Liver (tissue), 9 donors: Measurements from ENCODE around the gene ANO10. TPM values are rescaled to one million over a fixed set of nuclear protein-coding genes. Genes with fewer than 3 reads are reported as not detected.

Experiments
- DNase-seq: peaks from one replicate; pipeline ENCODE4 v3.0.0-alpha.2; 2017; ENCODE audit warnings: low spot score
- H3K27ac ChIP-seq, 2 donors: one replicate each; pipeline ENCODE4 v1.7.0; 2013; ENCODE audit warnings: inconsistent platforms in 2 of 2, low read length in 2 of 2, control low read depth in 1 of 2, low read depth in 1 of 2, mild to moderate bottlenecking in 1 of 2
- H3K27me3 ChIP-seq, 4 donors: one replicate each; pipeline versions ENCODE4 v1.6.1 to v1.7.0; 2013; ENCODE audit warnings: low read length in 3 of 4, inconsistent platforms in 1 of 4, mild to moderate bottlenecking in 1 of 4, moderate library complexity in 1 of 4; ENCODE audit not compliant: control insufficient read depth in 4 of 4, insufficient read depth in 4 of 4
- H3K36me3 ChIP-seq, 4 donors: one replicate each; pipeline versions ENCODE4 v1.6.1 to v1.7.0; 2013; ENCODE audit warnings: low read length in 3 of 4, mild to moderate bottlenecking in 3 of 4, low read depth in 1 of 4, moderate library complexity in 1 of 4; ENCODE audit not compliant: control insufficient read depth in 4 of 4, insufficient read depth in 3 of 4
- H3K4me1 ChIP-seq, 4 donors: one replicate each; pipeline versions ENCODE4 v1.6.1 to v1.7.0; 2013; ENCODE audit warnings: low read length in 3 of 4, mild to moderate bottlenecking in 3 of 4, moderate library complexity in 1 of 4; ENCODE audit not compliant: control insufficient read depth in 4 of 4, insufficient read depth in 4 of 4
- H3K4me3 ChIP-seq, 3 donors: one replicate each; pipeline versions ENCODE4 v1.6.1 to v1.7.0; 2013; ENCODE audit warnings: low read length in 3 of 3, control low read depth in 1 of 3, low read depth in 1 of 3, mild to moderate bottlenecking in 1 of 3
- H3K9ac ChIP-seq, 2 donors: one replicate each; pipeline ENCODE4 v1.7.0; 2013; ENCODE audit warnings: low read length in 2 of 2, mild to moderate bottlenecking in 2 of 2, moderate library complexity in 2 of 2, control low read depth in 1 of 2, low read depth in 1 of 2
- H3K9me3 ChIP-seq, 4 donors: one replicate each; pipeline versions ENCODE4 v1.6.1 to v1.7.0; 2013; ENCODE audit warnings: low read length in 3 of 4; ENCODE audit not compliant: control insufficient read depth in 4 of 4
- EGR1 ChIP-seq, 2 donors: IDR thresholded peaks; 2 replicates each; pipeline ENCODE4 v1.6.1; 2016 to 2018; ENCODE audit warnings: antibody characterized with exemption in 2 of 2, low read depth in 2 of 2
- FOXA1 ChIP-seq: IDR thresholded peaks from 2 replicates; pipeline ENCODE4 v1.6.1; 2016; ENCODE audit warnings: antibody characterized with exemption
- FOXA2 ChIP-seq: IDR thresholded peaks from 2 replicates; pipeline ENCODE4 v1.6.1; 2016; ENCODE audit warnings: antibody characterized with exemption
- GABPA ChIP-seq, 2 donors: IDR thresholded peaks in 1 of 2; conservative IDR thresholded peaks in 1 of 2; 2 replicates each; pipeline ENCODE4 v1.6.1; 2016; ENCODE audit warnings: antibody characterized with exemption in 2 of 2, mild to moderate bottlenecking in 1 of 2, moderate library complexity in 1 of 2
- HNF4A ChIP-seq, 2 donors: conservative IDR thresholded peaks; 2 replicates each; pipeline ENCODE4 v1.6.1; 2016; ENCODE audit warnings: antibody characterized with exemption in 2 of 2, mild to moderate bottlenecking in 2 of 2
- HNF4G ChIP-seq: IDR thresholded peaks from 2 replicates; pipeline ENCODE4 v1.6.1; 2016; ENCODE audit warnings: antibody characterized with exemption
- JUND ChIP-seq, 2 donors: IDR thresholded peaks; 2 replicates each; pipeline ENCODE4 v1.6.1; 2016; ENCODE audit warnings: antibody characterized with exemption in 2 of 2
- NR2F2 ChIP-seq: IDR thresholded peaks from 2 replicates; pipeline ENCODE4 v1.6.1; 2016; ENCODE audit warnings: antibody characterized with exemption
- RAD21 ChIP-seq, 2 donors: IDR thresholded peaks; 2 replicates each; pipeline ENCODE4 v1.6.1; 2016; ENCODE audit warnings: antibody characterized with exemption in 2 of 2, mild to moderate bottlenecking in 2 of 2
- RXRA ChIP-seq, 2 donors: IDR thresholded peaks; 2 replicates each; pipeline ENCODE4 v1.6.1; 2017 to 2018; ENCODE audit warnings: antibody characterized with exemption in 2 of 2, mild to moderate bottlenecking in 1 of 2
- SP1 ChIP-seq: IDR thresholded peaks from 2 replicates; pipeline ENCODE4 v1.6.1; 2018; ENCODE audit warnings: antibody characterized with exemption, mild to moderate bottlenecking
- TAF1 ChIP-seq: conservative IDR thresholded peaks from 2 replicates; pipeline ENCODE4 v1.6.1; 2016; ENCODE audit warnings: antibody characterized with exemption, mild to moderate bottlenecking
- YY1 ChIP-seq: IDR thresholded peaks from 2 replicates; pipeline ENCODE4 v1.6.1; 2016; ENCODE audit warnings: antibody characterized with exemption, mild to moderate bottlenecking
- WGBS: extraction: QIAGEN DNeasy Blood & Tissue Kit; methylation state at CpG from one replicate; pipeline ENCODE4 v1.1.7; 2013; 5-methylcytosine and 5-hydroxymethylcytosine counted together
- polyA plus RNA-seq, 2 donors: library from polyadenylated mRNA; stranded (reverse) in 1 of 2; unstranded in 1 of 2; fragments of 200-250 nt in 1 of 2; fragments of >200 nt in 1 of 2; fragmentation: Nextera tagmentation in 1 of 2; extraction: Ambion mirVana in 1 of 2; gene quantifications; one replicate each; pipeline versions ENCODE4 v1.2.1 to v1.2.3, GENCODE V29; 2013 to 2015
- total RNA-seq, 2 donors: library from RNA; depleted of rRNA; stranded (reverse); fragments of >200 nt; gene quantifications; one replicate each; pipeline ENCODE4 v1.2.3, GENCODE V29; 2014
- TF ChIP-seq, protein P1 (sequence below): IDR thresholded peaks from 2 replicates; pipeline ENCODE4 v1.6.1; 2016; ENCODE audit warnings: antibody characterized with exemption
- TF ChIP-seq, protein P2 (sequence below): IDR thresholded peaks from 2 replicates; pipeline ENCODE4 v1.6.1; 2016; ENCODE audit warnings: antibody characterized with exemption
- TF ChIP-seq, protein P3 (sequence below): fragments of 150-350 bp; IDR thresholded peaks from 2 replicates; pipeline ENCODE4 v1.5.1; 2017; ENCODE audit warnings: improper control_type of control experiment, low read depth, low read length; ENCODE audit not compliant: missing input control
- TF ChIP-seq, protein P4 (sequence below): IDR thresholded peaks from 2 replicates; pipeline ENCODE4 v1.6.1; 2016; ENCODE audit warnings: antibody characterized with exemption, mild to moderate bottlenecking
- TF ChIP-seq, protein P5 (sequence below): IDR thresholded peaks from 2 replicates; pipeline ENCODE4 v1.6.1; 2016; ENCODE audit warnings: antibody characterized with exemption
- donor health status: healthy.
- donor health status: healthy.
- donor health status: healthy.
- donor health status: healthy.
- donor health status: healthy.

ANO10 gene
- total and polyA plus RNA-seq, 4 donors = 5.6 to 8.7 (median 6.8) TPM

DNA sequence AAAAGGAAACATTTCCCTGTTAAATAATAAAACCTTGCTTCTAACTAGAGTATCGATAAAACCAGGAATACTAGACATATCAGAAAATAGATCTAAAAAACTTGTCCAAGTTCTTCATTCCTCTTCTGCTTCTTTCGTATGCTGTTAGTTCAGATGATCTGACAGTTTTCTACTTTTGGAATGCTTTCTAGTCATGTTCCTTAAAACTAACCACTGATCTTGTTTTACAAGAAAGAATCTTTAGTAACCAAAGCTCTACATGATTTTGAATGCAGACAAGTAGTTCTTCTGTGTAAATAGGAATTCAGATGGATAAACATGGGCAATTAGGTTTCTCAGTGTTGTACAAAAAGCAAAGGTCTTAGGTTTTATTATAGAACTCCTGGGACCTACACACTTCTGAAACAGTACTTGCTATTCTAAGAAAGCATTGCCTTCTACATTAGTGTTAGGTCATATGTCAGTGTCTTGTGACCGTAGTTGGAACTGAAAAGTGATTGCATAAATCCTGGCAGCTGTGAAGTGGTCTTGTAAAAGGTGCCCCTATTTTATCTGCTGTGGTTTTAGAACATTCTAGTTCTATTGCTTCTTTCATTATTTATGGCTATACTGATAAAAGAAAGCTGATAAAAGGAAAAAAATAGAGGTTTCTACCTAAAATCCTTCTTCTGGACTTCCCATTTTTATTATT is 294.8 kb downstream of the ANO10 start:
- Histone ChIP-seq H3K36me3 (no peaks in the 10 kb centered on the region), H3K4me3 (no peak overlapping the region), H3K9ac (no peak overlapping the region), H3K4me1 (peaks cover 5 to 21% (median 14%) of the 10 kb centered on the region in 4 donors), H3K27ac (peak overlapping the region in 1 of 2 donors; percentile 3), H3K9me3 (no peaks in the 10 kb centered on the region), H3K27me3 (no peaks in the 10 kb centered on the region)
- 46% methylated on average over 3 of the region's 3 CpGs for WGBS
- no peak for DNase-seq
- TF ChIP-seq, protein P1, sequence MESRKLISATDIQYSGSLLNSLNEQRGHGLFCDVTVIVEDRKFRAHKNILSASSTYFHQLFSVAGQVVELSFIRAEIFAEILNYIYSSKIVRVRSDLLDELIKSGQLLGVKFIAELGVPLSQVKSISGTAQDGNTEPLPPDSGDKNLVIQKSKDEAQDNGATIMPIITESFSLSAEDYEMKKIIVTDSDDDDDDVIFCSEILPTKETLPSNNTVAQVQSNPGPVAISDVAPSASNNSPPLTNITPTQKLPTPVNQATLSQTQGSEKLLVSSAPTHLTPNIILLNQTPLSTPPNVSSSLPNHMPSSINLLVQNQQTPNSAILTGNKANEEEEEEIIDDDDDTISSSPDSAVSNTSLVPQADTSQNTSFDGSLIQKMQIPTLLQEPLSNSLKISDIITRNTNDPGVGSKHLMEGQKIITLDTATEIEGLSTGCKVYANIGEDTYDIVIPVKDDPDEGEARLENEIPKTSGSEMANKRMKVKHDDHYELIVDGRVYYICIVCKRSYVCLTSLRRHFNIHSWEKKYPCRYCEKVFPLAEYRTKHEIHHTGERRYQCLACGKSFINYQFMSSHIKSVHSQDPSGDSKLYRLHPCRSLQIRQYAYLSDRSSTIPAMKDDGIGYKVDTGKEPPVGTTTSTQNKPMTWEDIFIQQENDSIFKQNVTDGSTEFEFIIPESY = no peak
- TF ChIP-seq HNF4G (no peak), NR2F2 (no peak), RAD21 (IDR thresholded peaks at IDR 0.05) (no peak), HNF4A (conservative IDR thresholded peaks at IDR 0.05) (no peak), YY1 (no peak), TAF1 (no peak), FOXA2 (no peak), RXRA (IDR thresholded peaks at IDR 0.05) (no peak), FOXA1 (no peak)
- TF ChIP-seq, protein P2, sequence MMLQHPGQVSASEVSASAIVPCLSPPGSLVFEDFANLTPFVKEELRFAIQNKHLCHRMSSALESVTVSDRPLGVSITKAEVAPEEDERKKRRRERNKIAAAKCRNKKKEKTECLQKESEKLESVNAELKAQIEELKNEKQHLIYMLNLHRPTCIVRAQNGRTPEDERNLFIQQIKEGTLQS = no peak
- TF ChIP-seq, protein P3, sequence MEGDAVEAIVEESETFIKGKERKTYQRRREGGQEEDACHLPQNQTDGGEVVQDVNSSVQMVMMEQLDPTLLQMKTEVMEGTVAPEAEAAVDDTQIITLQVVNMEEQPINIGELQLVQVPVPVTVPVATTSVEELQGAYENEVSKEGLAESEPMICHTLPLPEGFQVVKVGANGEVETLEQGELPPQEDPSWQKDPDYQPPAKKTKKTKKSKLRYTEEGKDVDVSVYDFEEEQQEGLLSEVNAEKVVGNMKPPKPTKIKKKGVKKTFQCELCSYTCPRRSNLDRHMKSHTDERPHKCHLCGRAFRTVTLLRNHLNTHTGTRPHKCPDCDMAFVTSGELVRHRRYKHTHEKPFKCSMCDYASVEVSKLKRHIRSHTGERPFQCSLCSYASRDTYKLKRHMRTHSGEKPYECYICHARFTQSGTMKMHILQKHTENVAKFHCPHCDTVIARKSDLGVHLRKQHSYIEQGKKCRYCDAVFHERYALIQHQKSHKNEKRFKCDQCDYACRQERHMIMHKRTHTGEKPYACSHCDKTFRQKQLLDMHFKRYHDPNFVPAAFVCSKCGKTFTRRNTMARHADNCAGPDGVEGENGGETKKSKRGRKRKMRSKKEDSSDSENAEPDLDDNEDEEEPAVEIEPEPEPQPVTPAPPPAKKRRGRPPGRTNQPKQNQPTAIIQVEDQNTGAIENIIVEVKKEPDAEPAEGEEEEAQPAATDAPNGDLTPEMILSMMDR = no peak
- TF ChIP-seq, protein P4, sequence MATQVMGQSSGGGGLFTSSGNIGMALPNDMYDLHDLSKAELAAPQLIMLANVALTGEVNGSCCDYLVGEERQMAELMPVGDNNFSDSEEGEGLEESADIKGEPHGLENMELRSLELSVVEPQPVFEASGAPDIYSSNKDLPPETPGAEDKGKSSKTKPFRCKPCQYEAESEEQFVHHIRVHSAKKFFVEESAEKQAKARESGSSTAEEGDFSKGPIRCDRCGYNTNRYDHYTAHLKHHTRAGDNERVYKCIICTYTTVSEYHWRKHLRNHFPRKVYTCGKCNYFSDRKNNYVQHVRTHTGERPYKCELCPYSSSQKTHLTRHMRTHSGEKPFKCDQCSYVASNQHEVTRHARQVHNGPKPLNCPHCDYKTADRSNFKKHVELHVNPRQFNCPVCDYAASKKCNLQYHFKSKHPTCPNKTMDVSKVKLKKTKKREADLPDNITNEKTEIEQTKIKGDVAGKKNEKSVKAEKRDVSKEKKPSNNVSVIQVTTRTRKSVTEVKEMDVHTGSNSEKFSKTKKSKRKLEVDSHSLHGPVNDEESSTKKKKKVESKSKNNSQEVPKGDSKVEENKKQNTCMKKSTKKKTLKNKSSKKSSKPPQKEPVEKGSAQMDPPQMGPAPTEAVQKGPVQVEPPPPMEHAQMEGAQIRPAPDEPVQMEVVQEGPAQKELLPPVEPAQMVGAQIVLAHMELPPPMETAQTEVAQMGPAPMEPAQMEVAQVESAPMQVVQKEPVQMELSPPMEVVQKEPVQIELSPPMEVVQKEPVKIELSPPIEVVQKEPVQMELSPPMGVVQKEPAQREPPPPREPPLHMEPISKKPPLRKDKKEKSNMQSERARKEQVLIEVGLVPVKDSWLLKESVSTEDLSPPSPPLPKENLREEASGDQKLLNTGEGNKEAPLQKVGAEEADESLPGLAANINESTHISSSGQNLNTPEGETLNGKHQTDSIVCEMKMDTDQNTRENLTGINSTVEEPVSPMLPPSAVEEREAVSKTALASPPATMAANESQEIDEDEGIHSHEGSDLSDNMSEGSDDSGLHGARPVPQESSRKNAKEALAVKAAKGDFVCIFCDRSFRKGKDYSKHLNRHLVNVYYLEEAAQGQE = no peak
- TF ChIP-seq, protein P5, sequence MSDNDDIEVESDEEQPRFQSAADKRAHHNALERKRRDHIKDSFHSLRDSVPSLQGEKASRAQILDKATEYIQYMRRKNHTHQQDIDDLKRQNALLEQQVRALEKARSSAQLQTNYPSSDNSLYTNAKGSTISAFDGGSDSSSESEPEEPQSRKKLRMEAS = no peak

DNA sequence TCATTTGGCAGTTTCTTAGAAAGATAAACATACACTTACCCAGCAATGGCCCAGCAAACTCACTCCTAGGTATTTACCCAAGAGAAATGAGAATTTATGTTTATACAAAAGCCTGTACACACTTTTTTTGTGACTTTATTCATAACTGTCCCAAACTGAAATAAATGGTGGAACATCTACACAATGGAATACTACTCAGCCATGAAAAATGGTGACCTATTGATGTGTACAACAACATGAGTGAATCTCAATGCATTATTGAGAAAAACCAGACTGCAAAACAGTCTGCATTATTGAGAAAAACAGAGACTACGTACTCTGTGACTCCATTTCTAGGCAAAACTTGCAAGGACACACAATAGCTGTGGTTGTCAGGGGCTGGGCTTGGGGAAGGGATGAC is 298.3 kb downstream of the ANO10 start:
- Histone ChIP-seq H3K9me3 (no peaks in the 10 kb centered on the region), H3K36me3 (peaks cover 0 to 3% (median 0%) of the 10 kb centered on the region in 4 donors), H3K4me1 (peaks cover 6 to 53% (median 38%) of the 10 kb centered on the region in 4 donors), H3K27me3 (no peaks in the 10 kb centered on the region), H3K9ac (no peak overlapping the region), H3K27ac (no peak overlapping the region), H3K4me3 (no peak overlapping the region)
- 99% methylated on average over 1 of the region's 1 CpG for WGBS
- TF ChIP-seq YY1 (no peak), EGR1 (IDR thresholded peaks at IDR 0.05; ENCODE audit: low read depth in 2 of 2) (no peak), NR2F2 (no peak), GABPA (IDR thresholded peaks at IDR 0.05 in 1 of 2, conservative IDR thresholded peaks at IDR 0.05 in 1 of 2) (no peak), JUND (IDR thresholded peaks at IDR 0.05) (no peak), SP1 (no peak)
- no peak for DNase-seq
